H1 (cell line): ENCODE data around the gene COASY. TPM values are rescaled to one million over a fixed set of nuclear protein-coding genes. Genes with fewer than 3 reads are reported as not detected.
"Not testable (repeated sequence)": the region's sequence is repeated elsewhere in the genome, so short reads cannot be mapped to it uniquely, and the experiment has no call there.

ENCODE experiments used
- CTCF ChIA-PET: fragments of 300-600 bp; sonication (Branson Sonifier 250); formaldehyde crosslinking; loops from one replicate; lab custom pipeline; 2021; ENCODE audit not compliant: partially characterized antibody; lab: Charles Lee
- POLR2A ChIA-PET: fragments of 300-600 bp; sonication (Branson Sonifier 250); formaldehyde crosslinking; loops from one replicate; lab custom pipeline; 2021; ENCODE audit warnings: inconsistent platforms; ENCODE audit not compliant: partially characterized antibody; lab: Charles Lee
- DNase-seq, 2 experiments: peaks; one replicate each; pipeline versions ENCODE4 v3.0.0 to v3.0.0-alpha.2; 2010 to 2022; ENCODE audit warnings: low spot score in 2 of 2, low read depth in 1 of 2, mixed read lengths in 1 of 2
- FAIRE-seq: peaks from 2 replicates; lab custom pipeline; 2011; peaks lifted over from hg19 to GRCh38; lab: Jason Lieb, UNC
- H2AFZ ChIP-seq: 2 replicates; pipeline ENCODE4 v1.8.1; 2012; ENCODE audit warnings: low read length, inconsistent platforms
- H2AK5ac ChIP-seq: 2 replicates; pipeline ENCODE4 v1.6.1; 2013; ENCODE audit warnings: low read depth, low read length
- H2BK120ac ChIP-seq: replicated peaks from 2 replicates; pipeline ENCODE3; 2013; ENCODE audit warnings: low read depth, low read length, inconsistent platforms
- H2BK12ac ChIP-seq: 2 replicates; pipeline ENCODE4 v1.6.1; 2013; ENCODE audit warnings: low read depth, low read length
- H2BK15ac ChIP-seq: 2 replicates; pipeline ENCODE4 v1.6.1; 2013; ENCODE audit warnings: low read length
- H2BK20ac ChIP-seq: 2 replicates; pipeline ENCODE4 v1.6.1; 2013; ENCODE audit warnings: low read length
- H2BK5ac ChIP-seq: 2 replicates; pipeline ENCODE4 v1.6.1; 2013; ENCODE audit warnings: low read depth, low read length
- H3K14ac ChIP-seq: 2 replicates; pipeline ENCODE4 v1.6.1; 2013; ENCODE audit warnings: inconsistent platforms; ENCODE audit not compliant: insufficient read length
- H3K18ac ChIP-seq: 2 replicates; pipeline ENCODE4 v1.6.1; 2013; ENCODE audit warnings: low read length; ENCODE audit errors: extremely low read depth
- H3K23ac ChIP-seq: 2 replicates; pipeline ENCODE4 v1.6.1; 2013; ENCODE audit warnings: inconsistent platforms; ENCODE audit not compliant: insufficient read length
- H3K23me2 ChIP-seq: 2 replicates; pipeline ENCODE4 v1.6.1; 2013; ENCODE audit warnings: low read depth, low read length
- H3K27ac ChIP-seq: 2 replicates; pipeline ENCODE4 v1.6.1; 2011; ENCODE audit warnings: low read depth, low read length, inconsistent platforms
- H3K27me3 ChIP-seq, 4 experiments: replicated peaks in 1 of 4; 1 replicate in 1 of 4; 2 replicates in 3 of 4; pipeline versions ENCODE4 v1.6.1 to v1.8.1; 2011 to 2013; ENCODE audit warnings: low read length in 3 of 4, mild to moderate bottlenecking in 3 of 4, inconsistent platforms in 2 of 4, mixed read lengths in 2 of 4, moderate library complexity in 1 of 4; ENCODE audit not compliant: control insufficient read depth in 3 of 4, insufficient read depth in 3 of 4; ENCODE audit errors: extremely low read depth in 1 of 4
- H3K36me3 ChIP-seq, 4 experiments: 2 replicates each; pipeline versions ENCODE4 v1.6.1 to v1.8.1; 2011 to 2013; ENCODE audit warnings: mild to moderate bottlenecking in 4 of 4, low read length in 3 of 4, moderate library complexity in 2 of 4, control low read depth in 1 of 4, inconsistent platforms in 1 of 4; ENCODE audit not compliant: insufficient read depth in 4 of 4, control insufficient read depth in 2 of 4
- H3K4ac ChIP-seq: replicated peaks from 2 replicates; pipeline ENCODE3; 2013; ENCODE audit warnings: low read length, low read depth, mixed read lengths, inconsistent platforms; ENCODE audit not compliant: insufficient read length
- H3K4me1 ChIP-seq, 4 experiments: replicated peaks in 1 of 4; 1 replicate in 1 of 4; 2 replicates in 3 of 4; pipeline versions ENCODE4 v1.6.1 to v1.8.1; 2011 to 2013; ENCODE audit warnings: low read length in 3 of 4, inconsistent platforms in 2 of 4, mixed read lengths in 1 of 4; ENCODE audit not compliant: insufficient read depth in 4 of 4, control insufficient read depth in 3 of 4
- H3K4me2 ChIP-seq, 2 experiments: 2 replicates each; pipeline versions ENCODE4 v1.6.1 to v1.8.1; 2011 to 2013; ENCODE audit warnings: low read depth in 2 of 2, low read length in 2 of 2, control low read depth in 1 of 2, inconsistent platforms in 1 of 2, mild to moderate bottlenecking in 1 of 2; ENCODE audit not compliant: insufficient read depth in 1 of 2
- H3K4me3 ChIP-seq, 4 experiments: fragments of 200-600, 300-600 bp in 1 of 4; sonication (generic), shearing (Covaris generic), sonication (Bioruptor Twin) in 1 of 4; 2 replicates each; pipeline versions ENCODE4 v1.5.1 to v1.8.1; 2011 to 2016; ENCODE audit warnings: low read length in 4 of 4, low read depth in 3 of 4, control low read depth in 2 of 4, inconsistent platforms in 2 of 4, mild to moderate bottlenecking in 2 of 4, mixed read lengths in 1 of 4, moderate library complexity in 1 of 4; ENCODE audit not compliant: insufficient read depth in 2 of 4; ENCODE audit errors: extremely low read depth in 1 of 4
- H3K56ac ChIP-seq: replicated peaks from 2 replicates; pipeline ENCODE3; 2013; ENCODE audit warnings: low read depth, mild to moderate bottlenecking, mixed read lengths, low read length, inconsistent platforms; ENCODE audit not compliant: insufficient read length
- H3K79me1 ChIP-seq: 2 replicates; pipeline ENCODE4 v1.6.1; 2013; ENCODE audit warnings: low read depth, low read length, control low read depth
- H3K79me2 ChIP-seq, 2 experiments: 2 replicates each; pipeline versions ENCODE4 v1.6.1 to v1.8.1; 2012 to 2013; ENCODE audit warnings: low read length in 2 of 2, mild to moderate bottlenecking in 2 of 2, inconsistent platforms in 1 of 2; ENCODE audit not compliant: insufficient read depth in 2 of 2, control insufficient read depth in 1 of 2
- H3K9ac ChIP-seq, 4 experiments: replicated peaks in 1 of 4; 1 replicate in 1 of 4; 2 replicates in 3 of 4; pipeline versions ENCODE4 v1.6.1 to v1.8.1; 2011 to 2013; ENCODE audit warnings: low read depth in 3 of 4, low read length in 3 of 4, control low read depth in 2 of 4, mild to moderate bottlenecking in 2 of 4, moderate library complexity in 2 of 4, inconsistent platforms in 1 of 4; ENCODE audit errors: extremely low read depth in 1 of 4
- H3K9me3 ChIP-seq, 2 experiments: 2 replicates each; pipeline versions ENCODE4 v1.6.1 to v1.8.1; 2012 to 2013; ENCODE audit warnings: mild to moderate bottlenecking in 2 of 2, moderate library complexity in 2 of 2, control low read depth in 1 of 2, inconsistent platforms in 1 of 2, low read depth in 1 of 2, low read length in 1 of 2, mixed read lengths in 1 of 2; ENCODE audit not compliant: insufficient read depth in 2 of 2
- H4K20me1 ChIP-seq, 2 experiments: replicated peaks in 1 of 2; 2 replicates each; pipeline versions ENCODE3 to v1.8.1; 2011 to 2013; ENCODE audit warnings: inconsistent platforms in 2 of 2, low read length in 2 of 2, mild to moderate bottlenecking in 1 of 2; ENCODE audit not compliant: insufficient read depth in 2 of 2, control insufficient read depth in 1 of 2
- H4K5ac ChIP-seq: 2 replicates; pipeline ENCODE4 v1.6.1; 2013; ENCODE audit warnings: low read length, low read depth, mixed read lengths, inconsistent platforms; ENCODE audit not compliant: insufficient read length
- H4K8ac ChIP-seq: 2 replicates; pipeline ENCODE4 v1.8.0; 2013; ENCODE audit warnings: mild to moderate bottlenecking, moderate library complexity, low read length, inconsistent platforms; ENCODE audit not compliant: insufficient read depth; ENCODE audit errors: extremely low read depth
- H4K91ac ChIP-seq: replicated peaks from 2 replicates; pipeline ENCODE3; 2013; ENCODE audit warnings: low read length, mixed read lengths, inconsistent platforms; ENCODE audit not compliant: insufficient read length
- WGBS, 2 experiments: shearing (Covaris generic) in 1 of 2; methylation state at CpG; one replicate each; pipeline versions ENCODE4 v1.1.6 to v1.1.7; 2013 to 2015; ENCODE audit warnings: low lambda C conversion rate in 2 of 2, mixed read lengths in 2 of 2, inconsistent platforms in 1 of 2, low coverage in 1 of 2, missing lambda C conversion rate in 1 of 2; ENCODE audit not compliant: insufficient replicate concordance in 2 of 2, insufficient coverage in 1 of 2, insufficient read length in 1 of 2; ENCODE audit errors: extremely low coverage in 1 of 2, missing lambda C conversion rate in 1 of 2; 5-methylcytosine and 5-hydroxymethylcytosine counted together
- polyA plus RNA-seq, 7 experiments: library from polyadenylated mRNA; depleted of rRNA in 3 of 7; stranded (reverse) in 5 of 7; unstranded in 2 of 7; fragments of >200 nt in 5 of 7; fragments of 200-250 nt in 2 of 7; gene quantifications; 1 replicate in 5 of 7; 2 replicates in 1 of 7; 4 replicates in 1 of 7; pipeline versions ENCODE4 v1.2.1 to v1.2.3, GENCODE V29; 2011 to 2013; ENCODE audit warnings: missing spikeins in 2 of 7, mixed read lengths in 2 of 7
- total RNA-seq: library from RNA; stranded (reverse); fragmentation: NEBNext Ultra II Directional; extraction: Animal tissue kit (Norgen Biotek cat#: 25700); gene quantifications from 2 replicates; pipeline ENCODE4 v1.2.1, GENCODE V29; 2021

Gene COASY
- total and polyA plus RNA-seq, 2 of the 8 experiments (the other 6 are each of a cell fraction or from before 2014, with no cell fraction given) = 64.5 to 100 TPM

GRCh38 chr17:42540558-42540957 lies 21.4 kb upstream of the COASY start:
- H4K20me1 ChIP-seq, H4K8ac ChIP-seq, H2BK5ac ChIP-seq, H3K9me3 ChIP-seq, H3K23me2 ChIP-seq, H3K14ac ChIP-seq, H4K5ac ChIP-seq, H3K56ac ChIP-seq, H3K79me2 ChIP-seq, H3K9ac ChIP-seq, H2BK12ac ChIP-seq, FAIRE-seq, H2AK5ac ChIP-seq, DNase-seq, H4K91ac ChIP-seq, H3K18ac ChIP-seq, H2AFZ ChIP-seq, H3K4me2 ChIP-seq, H3K79me1 ChIP-seq, H3K27me3 ChIP-seq, H3K23ac ChIP-seq, H2BK15ac ChIP-seq, H2BK120ac ChIP-seq, H3K27ac ChIP-seq, H3K4me3 ChIP-seq, H2BK20ac ChIP-seq, H3K4ac ChIP-seq: not testable (repeated sequence)
- peaks cover 0 to 12% (median 10%) of the 10 kb centered on the region in 4 experiments; a peak in 6 of 7 replicates for H3K4me1 ChIP-seq
- ChIA-PET CTCF (interaction anchor here (0.7 to 1.5 kb wide), 3 partner anchors 13 to 231 kb away, joined by 3 to 6 read pairs (median 4); no protein-coding TSS in a partner anchor), POLR2A (interaction anchor here (1.4 kb wide), 1 partner anchor 20 kb away, joined by 3 read pairs; no protein-coding TSS in a partner anchor)
- H3K36me3 ChIP-seq = peaks cover 0 to 15% (median 8%) of the 10 kb centered on the region in 4 experiments; a peak in 5 of 8 replicates
- WGBS, 2 experiments = 88% methylated on average over 4 of the region's 4 CpGs; no CpG with 5 or more reads in 1 of the 2 experiments
